Suprapubic skin (tissue), 3 donors: ENCODE measurements around the gene SELENOW.
"Not testable (repeated sequence)": the region's sequence is repeated elsewhere in the genome, so short reads cannot be mapped to it uniquely, and the experiment has no call there.

ENCODE experiments used
- CTCF ChIP-seq, 2 donors: fragments of 200-600 bp in 1 of 2; fragments of 450-650 bp in 1 of 2; sonication (generic) in 1 of 2; IDR thresholded peaks; one replicate each; pipeline ENCODE4 v1.5.1; 2016 to 2019; ENCODE audit warnings: antibody characterized with exemption in 2 of 2, mild to moderate bottlenecking in 1 of 2, moderate library complexity in 1 of 2
- POLR2AphosphoS5 ChIP-seq, 3 donors: sonication (generic); formaldehyde crosslinking; IDR thresholded peaks; one replicate each; pipeline ENCODE4 v1.6.1; 2017; ENCODE audit warnings: antibody characterized with exemption in 3 of 3

GRCh38 chr19:47777245-47778048 lies 1.1 kb upstream of the SELENOW start:
- TF ChIP-seq POLR2AphosphoS5, CTCF (IDR thresholded peaks at IDR 0.05): not testable (repeated sequence)
